ENCODE measurements around the gene LEP. TPM values are rescaled to one million over a fixed set of nuclear protein-coding genes. Genes with fewer than 3 reads are reported as not detected.
"Not testable (repeated sequence)": the region's sequence is repeated elsewhere in the genome, so short reads cannot be mapped to it uniquely, and the experiment has no call there.

Gene LEP
- total RNA-seq, 5 donors from 2014 or later (not counting 1 experiment from before 2014, with no cell fraction given), result not detected

- H3K27ac ChIP-seq (ENCODE audit: low read length); H3K9me3 ChIP-seq; H3K4me3 ChIP-seq (ENCODE audit: control insufficient read depth in 1 of 2, extremely low read depth in 1 of 2, low read length in 1 of 2); H3K36me3 ChIP-seq (ENCODE audit: control insufficient read depth in 2 of 2, extremely low read depth in 1 of 2, insufficient read depth in 1 of 2, low read length in 1 of 2); H3K27ac Mint-ChIP-seq; DNase-seq; CTCF ChIA-PET; H3K4me1 ChIP-seq (ENCODE audit: control insufficient read depth in 1 of 2, extremely low read depth in 1 of 2, insufficient read depth in 2 of 2, low read length in 2 of 2); POLR2A ChIA-PET; ATAC-seq (replicated peaks in 1 of 4); H3K4me3 Mint-ChIP-seq; H3K36me3 Mint-ChIP-seq: not testable (repeated sequence)
- Mint-ChIP-seq H3K4me1 (peaks cover 8 to 12% (median 10%) of the 10 kb centered on the region in 3 donors), H3K27me3 (peaks cover 19% of the 10 kb centered on the region in 2 donors), H3K9me3 (peaks cover 0 to 15% (median 12%) of the 10 kb centered on the region in 3 donors)
- peaks cover 4 to 31% of the 10 kb centered on the region in 2 experiments for H3K27me3 ChIP-seq (replicated peaks in 1 of 2; ENCODE audit: control insufficient read depth in 2 of 2, extremely low read depth in 1 of 2, insufficient read depth in 2 of 2, low read length in 1 of 2)
- 72% methylated on average over 4 of the region's 7 CpGs for WGBS (ENCODE audit: insufficient coverage)
Observed at GRCh38 chr7:128239146-128239545, 1.9 kb upstream of the LEP start.

GRCh38 chr7:128242661-128243060, 1.6 kb downstream of the LEP start:
- H3K36me3 Mint-ChIP-seq, result no peaks in the 10 kb centered on the region
- peaks cover 22 to 36% of the 10 kb centered on the region in 2 donors for H3K27me3 Mint-ChIP-seq
- POLR2A ChIA-PET, result no interaction called here
- no peak for DNase-seq
- peaks cover 0 to 15% (median 12%) of the 10 kb centered on the region in 3 donors for H3K9me3 Mint-ChIP-seq
- WGBS (ENCODE audit: insufficient coverage), result 88% methylated on average over 7 of the region's 11 CpGs
- CTCF ChIA-PET, result no interaction called here
- Histone ChIP-seq H3K4me1 (ENCODE audit: control insufficient read depth in 1 of 2, extremely low read depth in 1 of 2, insufficient read depth in 2 of 2, low read length in 2 of 2) (no peaks in the 10 kb centered on the region), H3K27ac (ENCODE audit: low read length) (no peak overlapping the region), H3K36me3 (ENCODE audit: control insufficient read depth in 2 of 2, extremely low read depth in 1 of 2, insufficient read depth in 1 of 2, low read length in 1 of 2) (no peaks in the 10 kb centered on the region), H3K4me3 (ENCODE audit: control insufficient read depth in 1 of 2, extremely low read depth in 1 of 2, low read length in 1 of 2) (no peak overlapping the region), H3K27me3 (replicated peaks in 1 of 2; ENCODE audit: control insufficient read depth in 2 of 2, extremely low read depth in 1 of 2, insufficient read depth in 2 of 2, low read length in 1 of 2) (peaks cover 4 to 39% of the 10 kb centered on the region in 2 experiments), H3K9me3 (no peaks in the 10 kb centered on the region)
- H3K4me3 Mint-ChIP-seq, result no peak overlapping the region
- no peak for ATAC-seq (replicated peaks in 1 of 4)
- no peak overlapping the region for H3K27ac Mint-ChIP-seq
- H3K4me1 Mint-ChIP-seq, result no peaks in the 10 kb centered on the region

GRCh38 chr7:128243273-128243672, 2.2 kb downstream of the LEP start:
- Mint-ChIP-seq H3K27me3 (peaks cover 22 to 36% of the 10 kb centered on the region in 2 donors), H3K4me3 (no peak overlapping the region), H3K36me3 (no peaks in the 10 kb centered on the region), H3K27ac (no peak overlapping the region), H3K9me3 (peaks cover 0 to 11% (median 11%) of the 10 kb centered on the region in 3 donors), H3K4me1 (no peaks in the 10 kb centered on the region)
- no peak overlapping the region for H3K4me3 ChIP-seq (ENCODE audit: control insufficient read depth in 1 of 2, extremely low read depth in 1 of 2, low read length in 1 of 2)
- ATAC-seq (replicated peaks in 1 of 4) (no peak), DNase-seq (no peak)
- no peak overlapping the region for H3K27ac ChIP-seq (ENCODE audit: low read length)
- H3K4me1 ChIP-seq (ENCODE audit: control insufficient read depth in 1 of 2, extremely low read depth in 1 of 2, insufficient read depth in 2 of 2, low read length in 2 of 2), result no peaks in the 10 kb centered on the region
- WGBS (ENCODE audit: insufficient coverage), result 89% methylated on average over 5 of the region's 7 CpGs
- POLR2A ChIA-PET, result no interaction called here
- no peaks in the 10 kb centered on the region for H3K36me3 ChIP-seq (ENCODE audit: control insufficient read depth in 2 of 2, extremely low read depth in 1 of 2, insufficient read depth in 1 of 2, low read length in 1 of 2)
- H3K27me3 ChIP-seq (replicated peaks in 1 of 2; ENCODE audit: control insufficient read depth in 2 of 2, extremely low read depth in 1 of 2, insufficient read depth in 2 of 2, low read length in 1 of 2), result peaks cover 4 to 39% of the 10 kb centered on the region in 2 experiments
- H3K9me3 ChIP-seq, result no peaks in the 10 kb centered on the region
- CTCF ChIA-PET, result no interaction called here

- no peaks in the 10 kb centered on the region for H3K4me1 ChIP-seq (ENCODE audit: control insufficient read depth in 1 of 2, extremely low read depth in 1 of 2, insufficient read depth in 2 of 2, low read length in 2 of 2)
- DNase-seq (no peak), ATAC-seq (replicated peaks in 1 of 4) (no peak)
- H3K4me1 Mint-ChIP-seq, result no peaks in the 10 kb centered on the region
- H3K27ac ChIP-seq (ENCODE audit: low read length), result no peak overlapping the region
- H3K9me3 Mint-ChIP-seq, result no peaks in the 10 kb centered on the region
- H3K4me3 ChIP-seq (ENCODE audit: control insufficient read depth in 1 of 2, extremely low read depth in 1 of 2, low read length in 1 of 2), result no peak overlapping the region
- H3K9me3 ChIP-seq, result no peaks in the 10 kb centered on the region
- H3K36me3 ChIP-seq (ENCODE audit: control insufficient read depth in 2 of 2, extremely low read depth in 1 of 2, insufficient read depth in 1 of 2, low read length in 1 of 2), result no peaks in the 10 kb centered on the region
- H3K27me3 ChIP-seq (replicated peaks in 1 of 2; ENCODE audit: control insufficient read depth in 2 of 2, extremely low read depth in 1 of 2, insufficient read depth in 2 of 2, low read length in 1 of 2), result peaks cover 4 to 39% of the 10 kb centered on the region in 2 experiments
- H3K27me3 Mint-ChIP-seq, result peaks cover 26 to 36% of the 10 kb centered on the region in 2 donors
- WGBS (ENCODE audit: insufficient coverage), result 75% methylated on average over 1 of the region's 3 CpGs
- H3K27ac Mint-ChIP-seq, result no peak overlapping the region
- no peak overlapping the region for H3K4me3 Mint-ChIP-seq
- ChIA-PET CTCF (no interaction called here), POLR2A (no interaction called here)
- no peaks in the 10 kb centered on the region for H3K36me3 Mint-ChIP-seq
Observed at GRCh38 chr7:128244861-128245260, 3.8 kb downstream of the LEP start.

- CTCF ChIA-PET, result interaction anchor here (0.8 to 1.0 kb wide), 2 partner anchors 10 to 1082 kb away, joined by 3 read pairs; no protein-coding TSS in a partner anchor
- H3K4me3 Mint-ChIP-seq, result no peak overlapping the region
Observed at GRCh38 chr7:128247108-128247507, 6.0 kb downstream of the LEP start.

GRCh38 chr7:128247640-128248194, 6.6 kb downstream of the LEP start:
- Mint-ChIP-seq H3K27ac (no peak overlapping the region), H3K4me3 (no peak overlapping the region), H3K27me3 (peaks cover 17 to 26% of the 10 kb centered on the region in 2 donors), H3K4me1 (no peaks in the 10 kb centered on the region), H3K9me3 (no peaks in the 10 kb centered on the region), H3K36me3 (no peaks in the 10 kb centered on the region)
- ChIA-PET CTCF (interaction anchor here (0.8 to 1.0 kb wide), 2 partner anchors 11 to 1081 kb away, joined by 3 read pairs; no protein-coding TSS in a partner anchor), POLR2A (no interaction called here)
- Histone ChIP-seq H3K4me1 (ENCODE audit: control insufficient read depth in 1 of 2, extremely low read depth in 1 of 2, insufficient read depth in 2 of 2, low read length in 2 of 2) (no peaks in the 10 kb centered on the region), H3K9me3 (no peaks in the 10 kb centered on the region), H3K4me3 (ENCODE audit: control insufficient read depth in 1 of 2, extremely low read depth in 1 of 2, low read length in 1 of 2) (no peak overlapping the region), H3K27ac (ENCODE audit: low read length) (no peak overlapping the region), H3K27me3 (replicated peaks in 1 of 2; ENCODE audit: control insufficient read depth in 2 of 2, extremely low read depth in 1 of 2, insufficient read depth in 2 of 2, low read length in 1 of 2) (peaks cover 0 to 18% of the 10 kb centered on the region in 2 experiments), H3K36me3 (ENCODE audit: control insufficient read depth in 2 of 2, extremely low read depth in 1 of 2, insufficient read depth in 1 of 2, low read length in 1 of 2) (no peaks in the 10 kb centered on the region)
- WGBS (ENCODE audit: insufficient coverage), result 83% methylated on average over 7 of the region's 7 CpGs
- no peak for DNase-seq
- ATAC-seq (replicated peaks in 1 of 4), result no peak

More at GRCh38 chr7:128247108-128247507, 6.0 kb downstream of the LEP start:
- DNase-seq, result no peak
- H3K27me3 ChIP-seq (replicated peaks in 1 of 2; ENCODE audit: control insufficient read depth in 2 of 2, extremely low read depth in 1 of 2, insufficient read depth in 2 of 2, low read length in 1 of 2), result peaks cover 0 to 21% of the 10 kb centered on the region in 2 experiments
- Mint-ChIP-seq H3K36me3 (no peaks in the 10 kb centered on the region), H3K27ac (no peak overlapping the region), H3K9me3 (no peaks in the 10 kb centered on the region), H3K4me1 (no peaks in the 10 kb centered on the region), H3K27me3 (peaks cover 23 to 30% of the 10 kb centered on the region in 2 donors)
- ATAC-seq (replicated peaks in 1 of 4), result no peak
- H3K27ac ChIP-seq (ENCODE audit: low read length), result no peak overlapping the region
- H3K36me3 ChIP-seq (ENCODE audit: control insufficient read depth in 2 of 2, extremely low read depth in 1 of 2, insufficient read depth in 1 of 2, low read length in 1 of 2), result no peaks in the 10 kb centered on the region
- no peaks in the 10 kb centered on the region for H3K9me3 ChIP-seq
- H3K4me1 ChIP-seq (ENCODE audit: control insufficient read depth in 1 of 2, extremely low read depth in 1 of 2, insufficient read depth in 2 of 2, low read length in 2 of 2), result no peaks in the 10 kb centered on the region
- POLR2A ChIA-PET, result no interaction called here
- H3K4me3 ChIP-seq (ENCODE audit: control insufficient read depth in 1 of 2, extremely low read depth in 1 of 2, low read length in 1 of 2), result no peak overlapping the region
- WGBS (ENCODE audit: insufficient coverage), result 87% methylated on average over 5 of the region's 5 CpGs
